GM12801 (cell line): ENCODE data around the gene ARPC3.

ENCODE experiments used
- CTCF ChIP-seq: IDR thresholded peaks from one replicate; pipeline ENCODE4 v1.5.1; 2011; ENCODE audit warnings: control low read depth; ENCODE audit not compliant: insufficient read length; ENCODE audit errors: extremely low read depth

The ARPC3 gene

DNA sequence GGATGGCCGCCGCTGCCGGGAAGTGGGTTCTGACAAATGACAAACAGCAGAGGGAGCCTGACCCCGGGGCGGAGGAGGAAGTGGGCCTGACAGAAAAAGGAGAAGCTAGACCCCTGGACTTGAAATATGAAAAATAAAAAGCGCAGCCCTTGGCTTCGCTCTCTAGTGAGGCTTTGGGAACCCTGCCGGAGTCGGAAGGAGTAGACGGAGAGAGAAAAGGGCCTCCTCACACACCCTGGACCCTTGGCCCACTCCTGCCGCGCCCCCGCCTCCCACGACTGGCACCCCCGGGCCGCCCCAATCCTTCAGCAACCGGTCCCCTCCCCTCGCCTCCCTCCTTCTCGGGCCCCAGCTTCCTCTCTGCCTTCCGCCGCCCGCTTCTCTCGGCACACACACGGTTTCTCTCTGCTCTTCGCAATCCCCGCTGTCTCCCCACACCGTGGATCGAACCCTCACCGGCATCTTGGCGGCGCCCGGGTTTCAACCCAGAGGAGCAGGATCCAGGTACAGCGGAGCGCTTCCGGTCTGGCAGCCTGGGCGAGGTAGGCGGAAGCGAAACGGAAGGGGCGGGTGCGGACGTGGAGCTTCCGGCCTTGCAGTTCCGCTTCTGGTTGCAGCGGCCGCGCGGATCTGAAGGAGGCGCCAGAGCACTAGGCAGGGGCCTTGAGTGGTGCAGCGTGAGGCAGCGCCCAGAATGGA is at the start of gene ARPC3:
Gene ARPC3, minus strand, starts transcription at position 539 of the 699 bp plus-strand sequence. Its CDS starts 77 bp downstream, at position 462.
- no peak for TF ChIP-seq CTCF

DNA sequence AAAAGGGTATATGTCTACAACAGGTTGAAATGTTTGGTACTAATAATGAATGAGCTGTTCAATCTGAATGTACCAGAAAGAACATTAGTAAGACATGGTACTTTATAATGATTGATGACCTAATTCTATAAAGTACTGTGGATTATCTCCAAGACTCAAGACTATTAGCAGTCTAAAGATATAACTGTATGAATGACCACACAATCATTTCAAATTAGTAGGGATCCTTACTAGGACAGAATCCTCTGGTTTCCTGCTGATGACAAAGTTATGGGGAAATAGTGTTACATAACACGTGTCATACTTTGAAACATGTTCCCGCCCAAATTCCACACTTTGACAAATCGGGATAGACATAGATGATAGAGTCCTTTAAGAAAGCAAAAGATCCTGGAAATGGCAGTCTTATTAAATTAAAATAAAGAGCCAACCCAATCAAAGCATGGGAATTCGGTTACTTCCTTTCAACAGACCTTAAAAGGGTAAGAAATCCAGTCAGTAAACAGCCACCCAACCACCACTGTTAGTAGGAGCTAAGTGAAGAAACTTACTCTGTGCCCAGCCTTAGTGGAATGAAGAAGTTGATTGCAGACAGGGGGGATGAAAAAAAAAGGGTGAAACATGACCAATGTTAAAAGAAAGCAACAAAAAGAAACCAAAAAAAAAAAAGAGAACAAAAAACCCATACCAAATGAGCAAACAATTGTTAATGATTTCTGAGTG is 49.0 kb upstream of the ARPC3 start:
- TF ChIP-seq CTCF = no peak

DNA sequence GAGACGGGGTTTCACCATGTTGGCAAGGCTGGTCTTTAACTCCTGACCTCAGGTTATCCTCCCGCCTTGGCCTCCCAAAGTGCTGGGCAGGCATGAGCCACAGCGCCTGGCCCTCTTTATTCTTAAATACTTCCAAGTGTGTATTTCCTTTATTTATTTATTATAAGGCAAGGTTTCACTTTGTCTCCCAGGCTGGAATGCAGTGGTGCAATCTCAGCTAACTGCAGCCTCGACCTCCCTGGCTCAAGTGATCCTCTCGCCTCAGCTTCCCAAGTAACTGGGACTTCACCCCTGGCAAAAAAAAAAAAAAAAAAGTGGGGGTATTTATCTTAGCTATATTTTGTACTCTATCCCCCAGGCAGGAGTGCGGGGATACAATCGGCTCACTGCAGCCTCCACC is 25.3 kb upstream of the ARPC3 start:
- TF ChIP-seq CTCF = no peak

DNA sequence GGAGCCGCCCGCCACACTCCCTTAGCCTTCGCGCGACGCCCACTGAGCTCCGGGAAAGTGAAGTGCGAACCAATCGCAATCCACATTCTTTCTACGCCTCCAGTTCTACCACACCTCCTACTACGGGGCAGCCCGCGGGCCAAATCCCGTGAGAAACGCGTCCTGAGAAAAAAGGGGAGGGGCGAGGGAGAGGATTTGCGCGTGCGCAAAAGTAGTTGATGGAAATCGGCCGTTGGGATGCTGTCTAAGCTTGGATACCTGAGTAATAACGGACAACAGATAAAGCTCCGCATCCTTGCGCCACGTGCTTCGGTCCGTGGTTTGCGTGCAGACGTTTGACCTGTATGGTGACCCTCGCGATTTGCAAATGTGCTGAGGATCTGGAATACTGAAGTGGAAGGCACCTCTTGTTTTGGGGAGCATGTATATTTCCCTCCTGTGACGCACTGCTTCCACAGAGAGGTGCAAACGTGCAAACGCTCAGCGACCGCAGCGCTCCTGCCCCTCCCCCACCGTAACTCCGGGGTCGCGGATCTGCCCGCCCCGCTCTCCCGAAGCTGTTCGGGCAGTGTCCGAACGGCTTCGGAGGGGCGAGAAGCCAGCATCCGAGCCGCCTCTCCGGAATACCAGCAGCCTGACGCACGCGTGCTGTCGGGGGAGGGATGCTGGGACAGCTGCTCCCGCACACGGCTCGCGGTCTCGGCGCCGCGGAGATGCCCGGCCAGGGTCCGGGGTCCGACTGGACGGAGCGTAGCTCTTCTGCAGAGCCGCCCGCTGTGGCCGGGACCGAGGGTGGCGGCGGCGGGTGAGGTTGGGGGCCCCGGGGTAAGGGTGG is 18.3 kb upstream of the ARPC3 start, which contains the start of the genes FAM216A and GPN3:
Gene FAM216A, plus strand, starts transcription at position 632 of the 835 bp plus-strand sequence. Its CDS starts 31 bp downstream, at position 663.
Gene GPN3, minus strand, starts transcription at position 44 of the 835 bp plus-strand sequence. CDS start 54 bp downstream, outside the sequence.
- no peak for TF ChIP-seq CTCF

DNA sequence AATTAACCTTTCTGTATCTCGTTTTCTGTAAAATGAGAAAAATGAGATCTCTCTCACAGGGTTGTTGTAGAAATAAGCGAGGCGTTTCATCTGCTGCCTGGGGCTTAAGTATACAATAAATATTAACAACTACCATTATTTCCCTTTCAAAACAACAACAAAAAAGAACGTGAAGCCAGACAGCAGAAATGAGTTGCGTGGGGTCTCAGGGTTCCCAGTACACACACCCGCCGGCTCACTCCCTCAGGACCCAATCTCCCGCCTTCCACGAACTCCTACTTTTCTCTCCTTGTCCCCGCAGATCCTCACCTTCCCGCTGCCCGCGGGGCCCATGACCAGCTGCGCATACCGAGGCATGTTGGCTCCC is 17.7 kb upstream of the ARPC3 start:
- TF ChIP-seq CTCF = no peak

- TF ChIP-seq CTCF = no peak
These were observed 16.7 kb upstream of the ARPC3 start for GRCh38 chr12:110466791-110467190.

GRCh38 chr12:110465024-110465423 is 14.9 kb upstream of the ARPC3 start:
- no peak for TF ChIP-seq CTCF
